ENCODE data around the gene PITX2.

Gene PITX2

DNA sequence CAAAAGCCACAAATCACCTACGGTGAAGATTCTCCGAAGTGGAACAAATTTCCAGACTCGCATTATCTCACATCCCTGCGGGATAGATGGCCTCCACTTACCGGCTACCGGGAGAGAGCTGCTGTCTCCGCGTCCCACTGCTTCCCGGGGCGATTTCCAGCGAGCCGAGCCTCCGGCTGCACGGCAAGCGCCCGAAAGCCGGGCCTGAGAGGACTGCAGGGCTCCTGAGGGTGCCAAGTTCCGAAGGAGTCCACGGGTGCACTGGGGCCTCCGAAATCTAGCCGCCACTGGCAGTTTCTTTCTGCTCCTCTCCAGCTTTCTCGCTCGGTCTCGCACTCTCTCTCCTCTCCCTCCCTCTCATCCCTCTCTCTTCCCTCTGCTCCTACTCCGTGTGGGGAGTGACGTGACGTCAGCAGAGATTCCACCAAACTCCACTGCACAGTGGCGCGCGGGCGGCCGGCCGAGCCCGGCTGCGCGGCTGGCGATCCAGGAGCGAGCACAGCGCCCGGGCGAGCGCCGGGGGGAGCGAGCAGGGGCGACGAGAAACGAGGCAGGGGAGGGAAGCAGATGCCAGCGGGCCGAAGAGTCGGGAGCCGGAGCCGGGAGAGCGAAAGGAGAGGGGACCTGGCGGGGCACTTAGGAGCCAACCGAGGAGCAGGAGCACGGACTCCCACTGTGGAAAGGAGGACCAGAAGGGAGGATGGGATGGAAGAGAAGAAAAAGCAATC, 14.0 kb upstream of the PITX2 start:
- Histone ChIP-seq H3K27ac (no peak overlapping the region), H3K4me1 (no peaks in the 10 kb centered on the region), H3K36me3 (no peaks in the 10 kb centered on the region), H4K20me1 (peaks cover 13% of the 10 kb centered on the region; the same call in 1 of the 2 replicates), H3K9ac (no peak overlapping the region), H3K4me3 (peak overlapping the region; percentile 22; the same call in 1 of the 2 replicates), H3K9me3 (peaks cover 94% of the 10 kb centered on the region), H3K27me3 (peaks cover 100% of the 10 kb centered on the region), H3K4me2 (no peak overlapping the region)
- no peak for TF ChIP-seq Cebpa-rat (IDR thresholded peaks at IDR 0.05)

DNA sequence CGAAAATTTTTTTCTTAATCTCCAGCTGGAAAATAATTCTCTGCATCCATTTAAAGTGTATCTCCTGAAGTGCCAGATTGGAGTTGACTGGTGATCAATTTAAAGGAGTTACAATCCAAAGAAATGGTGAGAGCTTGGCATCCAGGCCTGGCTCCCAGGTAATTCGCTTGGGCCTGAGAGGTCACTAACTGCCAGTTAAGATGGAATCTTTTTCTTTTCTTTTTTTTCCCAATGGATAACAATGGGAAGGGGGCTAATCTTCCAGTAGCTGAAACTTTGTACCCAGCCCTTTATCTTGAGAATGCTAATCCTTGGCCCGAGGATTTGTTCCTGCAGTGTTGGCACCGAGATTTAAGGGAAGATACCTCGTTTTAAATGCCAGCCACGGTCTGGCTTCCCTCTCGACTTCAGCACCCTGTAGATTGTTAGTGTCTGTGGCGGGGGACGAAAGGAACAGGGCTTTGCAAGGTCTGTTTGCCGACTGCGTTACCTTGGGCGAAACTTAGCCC, 13.3 kb upstream of the PITX2 start:
- H3K4me1 ChIP-seq: no peaks in the 10 kb centered on the region
- H3K4me3 ChIP-seq: no peak overlapping the region
- H3K9ac ChIP-seq: no peak overlapping the region
- no peak for TF ChIP-seq Cebpa-rat (IDR thresholded peaks at IDR 0.05)
- no peak overlapping the region for H3K4me2 ChIP-seq
- peaks cover 100% of the 10 kb centered on the region for H3K27me3 ChIP-seq
- peaks cover 93% of the 10 kb centered on the region for H3K9me3 ChIP-seq
- H4K20me1 ChIP-seq: peaks cover 9% of the 10 kb centered on the region; the same call in 1 of the 2 replicates
- no peaks in the 10 kb centered on the region for H3K36me3 ChIP-seq
- H3K27ac ChIP-seq: no peak overlapping the region

DNA sequence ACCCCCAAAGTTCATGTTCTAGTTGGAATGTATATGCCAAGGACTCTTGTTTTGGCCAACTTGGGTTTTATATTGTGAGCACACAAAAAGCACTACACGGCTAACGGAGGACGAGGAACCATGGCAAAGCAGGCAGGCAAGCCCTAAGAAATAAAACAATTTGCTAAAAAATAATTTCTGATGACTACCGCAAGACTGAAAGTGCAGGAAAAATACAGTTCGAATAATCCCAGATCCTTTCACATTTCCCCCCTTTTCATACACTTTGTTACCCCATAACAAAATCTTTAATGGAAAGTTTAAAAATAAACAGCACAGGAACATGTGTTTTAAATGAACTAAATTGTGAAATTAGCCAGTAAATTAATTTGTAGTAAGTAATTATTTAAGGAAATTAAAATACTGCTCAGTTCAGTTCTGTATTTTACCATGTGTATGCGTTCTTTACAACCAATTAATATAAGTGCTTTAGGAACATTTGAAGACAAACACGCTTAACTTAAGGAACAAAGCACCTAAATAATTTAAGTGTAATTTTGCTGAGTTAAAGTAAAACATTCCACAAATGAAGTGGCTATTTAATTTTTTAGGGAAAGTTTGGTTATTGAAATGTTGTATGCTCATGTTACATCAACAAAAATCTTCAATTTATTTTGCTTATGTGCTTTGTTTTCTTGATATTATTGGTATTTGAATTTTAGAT, 12.4 kb upstream of the PITX2 start:
- no peaks in the 10 kb centered on the region for H3K36me3 ChIP-seq
- no peak overlapping the region for H3K4me3 ChIP-seq
- TF ChIP-seq Cebpa-rat (IDR thresholded peaks at IDR 0.05): no peak

DNA sequence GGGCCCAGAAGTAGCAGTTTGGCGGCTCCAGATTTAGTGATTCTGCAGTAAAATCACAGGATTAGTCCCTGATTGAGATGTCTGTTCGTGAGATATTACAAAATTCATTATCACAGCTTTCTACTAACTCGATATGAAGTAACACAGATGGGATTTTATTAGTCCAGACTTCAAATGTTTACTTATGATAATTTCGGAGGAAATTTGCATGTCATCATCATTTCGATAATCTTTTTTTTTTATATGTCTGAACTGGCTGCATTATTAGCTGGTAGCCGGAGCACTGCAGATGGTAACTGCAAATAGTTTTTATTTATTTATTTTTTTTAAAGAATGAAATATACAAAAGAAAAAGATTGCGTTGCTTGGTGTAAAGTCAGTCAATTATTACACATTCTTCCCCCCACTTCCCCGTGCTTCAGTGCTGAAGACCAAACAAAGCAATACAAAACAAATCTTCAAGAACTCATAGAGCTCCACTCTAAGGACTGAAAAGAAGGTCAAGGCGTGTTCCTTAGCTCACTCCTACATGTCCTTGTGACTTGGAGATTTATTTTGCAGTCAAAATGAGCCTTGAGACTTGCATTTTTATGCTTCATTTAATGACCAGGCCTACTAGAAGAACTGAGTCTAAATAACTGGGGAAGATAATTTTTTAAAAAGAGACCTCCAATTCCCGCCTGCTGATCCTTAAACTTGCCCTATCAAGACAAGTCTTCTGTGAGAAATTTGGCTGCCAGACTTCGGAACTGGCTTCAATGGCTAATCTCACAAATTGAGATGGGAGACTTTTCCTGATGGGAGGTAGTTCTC, 11.7 kb upstream of the PITX2 start:
- peaks cover 93% of the 10 kb centered on the region for H3K9me3 ChIP-seq
- no peak overlapping the region for H3K9ac ChIP-seq
- H3K4me1 ChIP-seq: no peaks in the 10 kb centered on the region
- no peaks in the 10 kb centered on the region for H3K36me3 ChIP-seq
- H3K4me2 ChIP-seq: no peak overlapping the region
- no peak for TF ChIP-seq Cebpa-rat (IDR thresholded peaks at IDR 0.05)
- H4K20me1 ChIP-seq: peaks cover 8% of the 10 kb centered on the region; the same call in 1 of the 2 replicates
- no peak overlapping the region for H3K27ac ChIP-seq
- no peak overlapping the region for H3K4me3 ChIP-seq
- peaks cover 100% of the 10 kb centered on the region for H3K27me3 ChIP-seq

More for the DNA sequence above, 12.4 kb upstream of the PITX2 start:
- Histone ChIP-seq H3K9me3 (peaks cover 93% of the 10 kb centered on the region), H3K4me1 (no peaks in the 10 kb centered on the region), H4K20me1 (peaks cover 8% of the 10 kb centered on the region; the same call in 1 of the 2 replicates), H3K27me3 (peaks cover 100% of the 10 kb centered on the region), H3K4me2 (no peak overlapping the region), H3K27ac (no peak overlapping the region), H3K9ac (no peak overlapping the region)

DNA sequence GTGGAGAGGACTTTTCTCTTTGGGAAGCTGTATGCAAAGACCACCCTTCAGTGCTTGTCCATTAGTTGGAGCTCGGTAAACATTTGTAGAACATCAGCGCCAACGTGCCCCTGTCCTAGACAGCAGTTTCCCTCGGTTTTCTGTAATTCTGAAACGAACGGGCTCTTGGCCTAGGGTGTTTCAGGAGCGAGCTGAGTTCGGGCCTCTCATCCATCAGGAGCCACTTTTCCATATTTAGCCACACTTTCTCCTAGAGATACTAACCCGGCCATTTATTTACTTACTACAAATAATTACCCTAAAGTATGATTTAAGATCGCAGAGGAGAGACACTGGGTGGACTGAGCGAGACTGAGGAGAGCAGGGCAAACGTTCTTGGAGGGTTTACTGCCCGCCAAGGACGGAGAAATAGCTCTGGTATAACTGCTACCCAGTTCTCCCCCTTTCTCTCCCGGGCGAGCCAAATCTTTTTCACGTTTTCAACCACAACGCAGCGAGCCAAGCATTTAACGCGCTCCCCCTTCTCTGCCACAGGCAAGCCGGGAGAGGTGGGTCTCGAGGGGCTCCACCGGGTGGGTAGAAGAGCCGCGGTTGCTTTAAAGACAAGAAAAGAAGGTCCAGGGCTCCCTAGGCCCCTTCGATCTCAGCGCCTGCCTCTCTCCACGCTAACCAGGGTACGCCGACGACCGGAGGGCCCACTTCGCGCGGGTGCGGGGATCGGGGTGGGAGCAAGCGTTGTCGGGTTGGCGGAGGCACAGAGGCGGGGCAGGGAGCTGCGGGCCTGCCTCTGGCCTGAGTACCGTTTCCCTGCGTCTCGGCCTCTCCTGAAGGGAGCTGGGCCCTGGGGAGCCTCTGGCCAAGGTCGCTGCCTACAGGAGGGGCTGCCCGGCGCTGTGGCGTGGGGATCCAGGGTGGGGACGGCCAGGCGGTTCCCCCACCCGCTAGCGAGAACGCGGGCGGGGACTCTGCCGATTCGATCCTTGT, 10.8 kb upstream of the PITX2 start:
- TF ChIP-seq Cebpa-rat (IDR thresholded peaks at IDR 0.05): no peak
- Histone ChIP-seq H3K9ac (no peak overlapping the region), H3K4me3 (0 out of 2 replicates have a peak overlapping the region, but pooled peaks have one; percentile 39), H3K4me2 (no peak overlapping the region), H3K27me3 (peaks cover 100% of the 10 kb centered on the region), H3K9me3 (peaks cover 93% of the 10 kb centered on the region), H3K4me1 (no peaks in the 10 kb centered on the region), H3K36me3 (no peaks in the 10 kb centered on the region), H4K20me1 (peaks cover 8% of the 10 kb centered on the region; the same call in 1 of the 2 replicates), H3K27ac (no peak overlapping the region)

DNA sequence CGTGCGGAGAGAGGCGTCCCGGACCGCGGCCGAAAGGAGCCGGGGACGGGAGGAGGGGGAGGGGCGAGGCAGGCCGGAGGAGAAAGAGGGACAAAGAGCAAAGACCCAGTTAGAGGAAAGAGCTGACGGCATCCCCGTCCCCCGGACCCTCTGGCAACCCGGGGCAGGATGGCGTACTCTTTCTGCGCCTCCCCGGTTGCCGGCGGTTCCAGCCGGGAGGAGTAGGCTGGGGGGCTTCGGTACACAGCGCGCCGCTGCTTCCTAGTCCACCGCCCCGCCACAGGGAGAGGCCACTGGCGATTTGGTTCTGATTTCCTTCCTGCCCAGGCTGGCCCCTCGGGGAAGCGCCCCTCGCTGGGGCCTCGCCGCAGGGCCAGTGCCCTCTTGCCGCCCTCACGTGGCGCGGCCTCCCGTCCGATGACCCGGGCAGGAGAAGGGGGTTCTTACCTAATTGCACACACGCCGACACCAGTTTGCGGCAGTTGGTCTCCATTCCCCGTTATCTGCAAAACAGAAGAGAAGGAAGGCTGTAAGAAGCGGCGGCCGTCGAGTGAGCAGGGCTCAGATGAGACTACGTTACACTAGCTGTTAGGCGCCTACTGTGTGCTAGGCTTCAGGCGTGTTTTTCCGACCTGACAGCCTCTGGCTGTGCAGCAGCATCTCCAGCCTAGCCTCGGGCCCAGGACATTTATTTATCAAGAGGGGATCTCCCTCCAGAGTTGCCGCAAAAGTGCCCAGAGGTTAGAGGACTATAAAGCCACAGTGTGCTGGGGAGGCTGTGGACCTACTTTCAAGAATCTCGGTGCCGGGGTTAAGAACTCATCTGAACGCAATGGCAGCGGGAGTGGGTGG, 9.9 kb upstream of the PITX2 start:
- H3K36me3 ChIP-seq: no peaks in the 10 kb centered on the region
- H4K20me1 ChIP-seq: peaks cover 8% of the 10 kb centered on the region; the same call in 1 of the 2 replicates
- H3K4me3 ChIP-seq: peak overlapping the region; percentile 39; the same call in 1 of the 2 replicates
- H3K4me1 ChIP-seq: no peaks in the 10 kb centered on the region
- H3K9me3 ChIP-seq: peaks cover 93% of the 10 kb centered on the region
- no peak overlapping the region for H3K4me2 ChIP-seq
- H3K9ac ChIP-seq: no peak overlapping the region
- no peak for TF ChIP-seq Cebpa-rat (IDR thresholded peaks at IDR 0.05)
- no peak overlapping the region for H3K27ac ChIP-seq
- H3K27me3 ChIP-seq: peaks cover 100% of the 10 kb centered on the region

DNA sequence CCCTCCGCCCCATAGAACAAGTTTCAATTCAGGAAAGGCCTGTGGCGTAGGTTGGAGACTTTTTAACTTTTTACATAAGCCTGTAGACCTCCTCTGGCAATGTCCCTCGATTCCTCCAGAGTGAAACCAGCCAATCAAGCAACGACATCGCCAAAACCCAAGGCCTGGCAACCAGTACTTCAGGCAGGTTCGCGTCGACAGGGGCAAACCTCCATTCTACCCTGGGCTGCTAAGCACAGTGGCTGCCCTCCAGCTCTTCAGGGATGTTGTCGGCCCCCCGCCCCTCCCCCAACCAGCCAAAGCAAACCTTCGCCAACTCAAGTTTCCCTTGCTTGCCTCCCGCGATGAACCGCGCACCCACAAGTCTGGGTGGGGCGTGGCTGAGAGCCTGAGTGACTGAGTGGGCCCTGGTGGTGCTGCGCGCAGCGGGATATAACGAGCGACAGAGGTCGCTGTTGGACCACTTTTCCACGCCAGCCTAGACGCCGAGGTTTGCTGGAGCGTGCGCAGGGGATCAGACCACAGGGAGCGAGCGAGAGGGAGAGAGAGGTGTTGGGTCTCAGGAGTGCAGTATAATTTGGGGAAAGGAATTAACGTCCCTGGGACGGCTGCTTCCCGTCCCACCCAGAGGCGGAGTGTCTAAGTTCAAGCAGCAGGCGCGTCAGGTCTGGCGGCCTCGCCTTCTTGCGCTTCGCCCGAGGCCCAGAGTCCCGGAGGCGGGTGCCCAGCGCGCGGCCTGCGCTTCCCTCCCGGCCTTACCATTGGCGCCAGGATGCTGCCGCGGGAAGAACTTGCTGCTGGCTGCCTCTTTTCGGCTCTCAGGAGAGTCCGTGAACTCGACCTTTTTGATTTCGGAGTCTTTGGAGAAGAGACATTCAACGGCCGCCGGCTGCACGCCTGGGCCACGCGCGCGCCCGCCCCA, 9.0 kb upstream of the PITX2 start:
- Histone ChIP-seq H3K9ac (no peak overlapping the region), H3K4me1 (no peaks in the 10 kb centered on the region), H3K27me3 (peaks cover 100% of the 10 kb centered on the region), H4K20me1 (peaks cover 8% of the 10 kb centered on the region; the same call in 1 of the 2 replicates), H3K4me3 (peak overlapping the region; percentile 39; the same call in 1 of the 2 replicates), H3K36me3 (no peaks in the 10 kb centered on the region), H3K4me2 (peak overlapping the region; percentile 13; the same call in 1 of the 2 replicates), H3K27ac (no peak overlapping the region), H3K9me3 (peaks cover 89% of the 10 kb centered on the region)
- no peak for TF ChIP-seq Cebpa-rat (IDR thresholded peaks at IDR 0.05)
